Suprapubic skin (tissue), 4 donors: Measurements from ENCODE around the gene AKT2.

Experiments used
- CTCF ChIP-seq, 2 donors: fragments of 200-600 bp in 1 of 2; fragments of 450-650 bp in 1 of 2; sonication (generic) in 1 of 2; IDR thresholded peaks; one replicate each; pipeline ENCODE4 v1.5.1; 2016 to 2019; ENCODE audit warnings: antibody characterized with exemption in 2 of 2, mild to moderate bottlenecking in 1 of 2, moderate library complexity in 1 of 2
- POLR2A ChIP-seq, 2 donors: fragments of 450-650 bp; IDR thresholded peaks; one replicate each; pipeline ENCODE4 v1.6.1; 2017; ENCODE audit warnings: antibody characterized with exemption in 2 of 2, mild to moderate bottlenecking in 2 of 2, moderate library complexity in 2 of 2
- POLR2AphosphoS5 ChIP-seq, 3 donors: sonication (generic); formaldehyde crosslinking; IDR thresholded peaks; one replicate each; pipeline ENCODE4 v1.6.1; 2017; ENCODE audit warnings: antibody characterized with exemption in 3 of 3

- TF ChIP-seq POLR2A (IDR thresholded peaks at IDR 0.05) (no peak), CTCF (IDR thresholded peaks at IDR 0.05) (no peak), POLR2AphosphoS5 (IDR thresholded peaks at IDR 0.05) (no peak)
Observed at GRCh38 chr19:40332669-40333068, 47.5 kb upstream of the AKT2 start.
